ENCODE data around the gene SLC26A1. TPM values are rescaled to one million over a fixed set of nuclear protein-coding genes. Genes with fewer than 3 reads are reported as not detected.

Gene SLC26A1
- total and polyA plus RNA-seq, 2 of the 13 experiments (the other 11 are each of a cell fraction or from before 2014, with no cell fraction given), result 5.4 to 22.9 TPM

GRCh38 chr4:986428-986878, 6.8 kb downstream of the SLC26A1 start (continued):
- TF ChIP-seq BRCA1 (CRISPR knock-in tag; IDR thresholded peaks at IDR 0.05) (no peak), KAT8 (CRISPR knock-in tag; IDR thresholded peaks at IDR 0.05) (no peak), KLF13 (CRISPR knock-in tag; IDR thresholded peaks at IDR 0.05) (no peak), ZNF605 (CRISPR knock-in tag; IDR thresholded peaks at IDR 0.05) (no peak), MBNL3 (CRISPR knock-in tag; conservative IDR thresholded peaks at IDR 0.05) (no peak), MTERF4 (CRISPR knock-in tag; IDR thresholded peaks at IDR 0.05) (0 out of 2 replicates have a peak, but pooled peaks have one; percentile 34), RARG (CRISPR knock-in tag; IDR thresholded peaks at IDR 0.05; ENCODE audit: low read depth) (no peak), NRL (CRISPR knock-in tag; IDR thresholded peaks at IDR 0.05; ENCODE audit: borderline replicate concordance) (0 out of 2 replicates have a peak, but pooled peaks have one; percentile 73), POLR2A (IDR thresholded peaks at IDR 0.05; ENCODE audit: insufficient read depth in 1 of 2, low read depth in 2 of 2, low read length in 2 of 2) (peak in 1 of 2 experiments; percentile 47; a peak in 1 of 4 replicates), ZNF614 (CRISPR knock-in tag; IDR thresholded peaks at IDR 0.05; ENCODE audit: borderline replicate concordance) (peak; percentile 16; the same call in 1 of the 2 replicates), ZNF572 (CRISPR knock-in tag; IDR thresholded peaks at IDR 0.05) (no peak), NFIB (CRISPR knock-in tag; IDR thresholded peaks at IDR 0.05; ENCODE audit: borderline replicate concordance) (no peak), SETDB1 (CRISPR knock-in tag; IDR thresholded peaks at IDR 0.05; ENCODE audit: borderline replicate concordance) (no peak), SCMH1 (CRISPR knock-in tag; IDR thresholded peaks at IDR 0.05; ENCODE audit: borderline replicate concordance) (no peak), ZNF501 (CRISPR knock-in tag; IDR thresholded peaks at IDR 0.05) (peak; percentile 41; the same call in 1 of the 2 replicates), ZSCAN25 (CRISPR knock-in tag; IDR thresholded peaks at IDR 0.05) (no peak), HNF4G (IDR thresholded peaks at IDR 0.05; ENCODE audit: borderline replicate concordance, low read depth, low read length) (no peak), HNF4G (CRISPR knock-in tag; IDR thresholded peaks at IDR 0.05; ENCODE audit: borderline replicate concordance, low read depth) (no peak), SMAD3 (CRISPR knock-in tag; IDR thresholded peaks at IDR 0.05) (peak; percentile 16; the same call in 1 of the 2 replicates), ZBTB38 (CRISPR knock-in tag; IDR thresholded peaks at IDR 0.05) (no peak), ZNF607 (CRISPR knock-in tag; IDR thresholded peaks at IDR 0.05; ENCODE audit: borderline replicate concordance) (no peak)
- TF ChIP-seq, protein P1, sequence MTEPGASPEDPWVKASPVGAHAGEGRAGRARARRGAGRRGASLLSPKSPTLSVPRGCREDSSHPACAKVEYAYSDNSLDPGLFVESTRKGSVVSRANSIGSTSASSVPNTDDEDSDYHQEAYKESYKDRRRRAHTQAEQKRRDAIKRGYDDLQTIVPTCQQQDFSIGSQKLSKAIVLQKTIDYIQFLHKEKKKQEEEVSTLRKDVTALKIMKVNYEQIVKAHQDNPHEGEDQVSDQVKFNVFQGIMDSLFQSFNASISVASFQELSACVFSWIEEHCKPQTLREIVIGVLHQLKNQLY (CRISPR knock-in tag; IDR thresholded peaks at IDR 0.05), result no peak
- TF ChIP-seq, protein P2, sequence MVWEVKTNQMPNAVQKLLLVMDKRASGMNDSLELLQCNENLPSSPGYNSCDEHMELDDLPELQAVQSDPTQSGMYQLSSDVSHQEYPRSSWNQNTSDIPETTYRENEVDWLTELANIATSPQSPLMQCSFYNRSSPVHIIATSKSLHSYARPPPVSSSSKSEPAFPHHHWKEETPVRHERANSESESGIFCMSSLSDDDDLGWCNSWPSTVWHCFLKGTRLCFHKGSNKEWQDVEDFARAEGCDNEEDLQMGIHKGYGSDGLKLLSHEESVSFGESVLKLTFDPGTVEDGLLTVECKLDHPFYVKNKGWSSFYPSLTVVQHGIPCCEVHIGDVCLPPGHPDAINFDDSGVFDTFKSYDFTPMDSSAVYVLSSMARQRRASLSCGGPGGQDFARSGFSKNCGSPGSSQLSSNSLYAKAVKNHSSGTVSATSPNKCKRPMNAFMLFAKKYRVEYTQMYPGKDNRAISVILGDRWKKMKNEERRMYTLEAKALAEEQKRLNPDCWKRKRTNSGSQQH (CRISPR knock-in tag; IDR thresholded peaks at IDR 0.05; ENCODE audit: low read depth), result no peak
- TF ChIP-seq, protein P3, sequence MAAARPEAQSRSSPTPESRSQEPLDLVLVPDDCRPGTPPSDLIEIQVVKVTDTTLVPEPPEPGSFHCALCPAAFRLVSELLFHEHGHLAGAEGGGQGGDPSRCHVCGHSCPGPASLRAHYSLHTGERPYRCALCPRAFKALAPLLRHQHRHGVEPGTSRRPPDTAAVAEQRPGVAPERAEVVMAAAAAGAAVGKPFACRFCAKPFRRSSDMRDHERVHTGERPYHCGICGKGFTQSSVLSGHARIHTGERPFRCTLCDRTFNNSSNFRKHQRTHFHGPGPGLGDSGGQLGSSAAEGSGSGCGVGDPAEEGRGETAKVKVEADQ (CRISPR knock-in tag; IDR thresholded peaks at IDR 0.05; ENCODE audit: borderline replicate concordance), result no peak
- TF ChIP-seq, protein P4, sequence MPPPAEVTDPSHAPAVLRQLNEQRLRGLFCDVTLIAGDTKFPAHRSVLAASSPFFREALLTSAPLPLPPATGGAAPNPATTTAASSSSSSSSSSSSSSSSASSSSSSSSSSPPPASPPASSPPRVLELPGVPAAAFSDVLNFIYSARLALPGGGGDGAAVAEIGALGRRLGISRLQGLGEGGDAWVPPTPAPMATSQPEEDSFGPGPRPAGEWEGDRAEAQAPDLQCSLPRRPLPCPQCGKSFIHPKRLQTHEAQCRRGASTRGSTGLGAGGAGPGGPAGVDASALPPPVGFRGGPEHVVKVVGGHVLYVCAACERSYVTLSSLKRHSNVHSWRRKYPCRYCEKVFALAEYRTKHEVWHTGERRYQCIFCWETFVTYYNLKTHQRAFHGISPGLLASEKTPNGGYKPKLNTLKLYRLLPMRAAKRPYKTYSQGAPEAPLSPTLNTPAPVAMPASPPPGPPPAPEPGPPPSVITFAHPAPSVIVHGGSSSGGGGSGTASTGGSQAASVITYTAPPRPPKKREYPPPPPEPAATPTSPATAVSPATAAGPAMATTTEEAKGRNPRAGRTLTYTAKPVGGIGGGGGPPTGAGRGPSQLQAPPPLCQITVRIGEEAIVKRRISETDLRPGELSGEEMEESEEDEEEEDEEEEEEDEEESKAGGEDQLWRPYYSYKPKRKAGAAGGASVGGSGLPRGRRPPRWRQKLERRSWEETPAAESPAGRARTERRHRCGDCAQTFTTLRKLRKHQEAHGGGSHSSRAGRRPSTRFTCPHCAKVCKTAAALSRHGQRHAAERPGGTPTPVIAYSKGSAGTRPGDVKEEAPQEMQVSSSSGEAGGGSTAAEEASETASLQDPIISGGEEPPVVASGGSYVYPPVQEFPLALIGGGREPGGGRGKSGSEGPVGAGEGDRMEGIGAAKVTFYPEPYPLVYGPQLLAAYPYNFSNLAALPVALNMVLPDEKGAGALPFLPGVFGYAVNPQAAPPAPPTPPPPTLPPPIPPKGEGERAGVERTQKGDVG (CRISPR knock-in tag; IDR thresholded peaks at IDR 0.05; ENCODE audit: borderline replicate concordance), result no peak

Data from HepG2 (cell line).